ENCODE results near the gene ZSCAN9.

The ZSCAN9 gene

GRCh38 chr6:28269492-28269891 is 44.4 kb downstream of the ZSCAN9 start:
- DNase-seq, result no peak

GRCh38 chr6:28274888-28275287 is 49.8 kb downstream of the ZSCAN9 start:
- DNase-seq, result no peak

GRCh38 chr6:28277746-28278145 is 52.7 kb downstream of the ZSCAN9 start:
- no peak for DNase-seq

- no peak for DNase-seq
Measured at GRCh38 chr6:28280595-28281287, 55.7 kb downstream of the ZSCAN9 start.

- peak; percentile 31 for DNase-seq
Measured at GRCh38 chr6:28281288-28282064, 56.4 kb downstream of the ZSCAN9 start, which contains the start of gene PGBD1. Gene PGBD1, plus strand, starts transcription at chr6:28281572. Its CDS starts 2,242 bp downstream, at chr6:28283814.

- DNase-seq, result no peak
Measured at GRCh38 chr6:28282926-28283325, 57.9 kb downstream of the ZSCAN9 start.
